ENCODE results near the gene ECE1. TPM values are rescaled to one million over a fixed set of nuclear protein-coding genes. Genes with fewer than 3 reads are reported as not detected.

Gene ECE1
- total and polyA plus RNA-seq, 4 donors = 12.1 to 155 (median 123) TPM

GRCh38 chr1:21320410-21321108 lies 30.3 kb upstream of the ECE1 start:
- no peak for DNase-seq
- WGBS, 2 donors = 30 to 41% methylated on average over 12 of the region's 12 CpGs

GRCh38 chr1:21319447-21320407 lies 29.5 kb upstream of the ECE1 start:
- DNase-seq = peak in 1 of 2 donors; percentile 68
- intact Hi-C loops (cut with DNase I) = no loop called here

More at GRCh38 chr1:21320410-21321108, 30.3 kb upstream of the ECE1 start:
- intact Hi-C loops (cut with DNase I) = no loop called here
- ATAC-seq (ENCODE audit: low FRiP score) = no peak
- Histone ChIP-seq H3K27ac (ENCODE audit: low read depth in 1 of 2, low read length in 2 of 2) (peak overlapping the region; percentile 61 to 84), H3K4me1 (ENCODE audit: control insufficient read depth in 1 of 2, insufficient read depth in 2 of 2, low read length in 2 of 2) (peaks cover 0 to 9% of the 10 kb centered on the region in 2 donors), H3K4me3 (ENCODE audit: low read length in 2 of 2) (no peak overlapping the region), H3K9me3 (ENCODE audit: control insufficient read depth, low read length) (no peaks in the 10 kb centered on the region), H3K27me3 (ENCODE audit: control insufficient read depth in 1 of 2, insufficient read depth in 2 of 2, low read length in 1 of 2) (no peaks in the 10 kb centered on the region), H3K36me3 (ENCODE audit: control insufficient read depth in 1 of 2, insufficient read depth in 2 of 2, low read length in 1 of 2) (no peaks in the 10 kb centered on the region)

DNA sequence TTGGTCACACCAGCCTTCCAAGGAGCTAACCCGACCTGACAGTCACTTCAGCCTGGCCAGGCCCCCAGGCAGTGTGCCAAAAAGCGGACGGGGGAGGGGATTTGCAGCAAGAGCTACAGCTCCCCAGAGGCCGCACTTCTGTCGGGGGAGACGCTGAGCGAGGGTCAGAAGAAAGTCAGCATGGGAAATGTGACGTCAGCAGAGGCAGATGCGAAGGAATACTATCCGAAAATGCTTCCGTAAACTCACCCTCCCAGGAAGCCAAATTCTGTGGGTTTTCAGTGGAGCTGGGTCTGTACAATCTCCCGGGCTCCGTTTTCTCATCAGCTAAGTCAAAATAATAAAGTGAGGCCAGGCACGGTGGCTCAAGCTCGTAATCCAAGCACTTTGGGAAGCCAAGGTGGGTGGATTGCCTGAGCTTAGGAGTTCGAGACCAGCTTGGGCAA lies 28.5 kb upstream of the ECE1 start:
- WGBS, 2 donors = 9 to 10% methylated on average over 16 of the region's 16 CpGs
- H3K27ac ChIP-seq (ENCODE audit: low read depth in 1 of 2, low read length in 2 of 2) = peak overlapping the region; percentile 84 to 95
- H3K27me3 ChIP-seq (ENCODE audit: control insufficient read depth in 1 of 2, insufficient read depth in 2 of 2, low read length in 1 of 2) = no peaks in the 10 kb centered on the region
- ATAC-seq (ENCODE audit: low FRiP score) (peak; percentile 66), DNase-seq (peak; percentile 94 to 98)
- H3K36me3 ChIP-seq (ENCODE audit: control insufficient read depth in 1 of 2, insufficient read depth in 2 of 2, low read length in 1 of 2) = no peaks in the 10 kb centered on the region
- H3K9me3 ChIP-seq (ENCODE audit: control insufficient read depth, low read length) = no peaks in the 10 kb centered on the region
- H3K4me1 ChIP-seq (ENCODE audit: control insufficient read depth in 1 of 2, insufficient read depth in 2 of 2, low read length in 2 of 2) = peaks cover 0 to 3% of the 10 kb centered on the region in 2 donors
- no peak overlapping the region for H3K4me3 ChIP-seq (ENCODE audit: low read length in 2 of 2)
- intact Hi-C loops (cut with DNase I) = no loop called here

More at GRCh38 chr1:21319447-21320407, 29.5 kb upstream of the ECE1 start:
- H3K36me3 ChIP-seq (ENCODE audit: control insufficient read depth in 1 of 2, insufficient read depth in 2 of 2, low read length in 1 of 2) = no peaks in the 10 kb centered on the region
- H3K9me3 ChIP-seq (ENCODE audit: control insufficient read depth, low read length) = no peaks in the 10 kb centered on the region
- peaks cover 0 to 6% of the 10 kb centered on the region in 2 donors for H3K4me1 ChIP-seq (ENCODE audit: control insufficient read depth in 1 of 2, insufficient read depth in 2 of 2, low read length in 2 of 2)
- 10 to 13% methylated on average over 24 of the region's 24 CpGs for WGBS, 2 donors
- H3K4me3 ChIP-seq (ENCODE audit: low read length in 2 of 2) = no peak overlapping the region
- ATAC-seq (ENCODE audit: low FRiP score) = peak; percentile 58
- H3K27ac ChIP-seq (ENCODE audit: low read depth in 1 of 2, low read length in 2 of 2) = peak overlapping the region; percentile 84 to 95
- no peaks in the 10 kb centered on the region for H3K27me3 ChIP-seq (ENCODE audit: control insufficient read depth in 1 of 2, insufficient read depth in 2 of 2, low read length in 1 of 2)

- peak overlapping the region; percentile 84 to 95 for H3K27ac ChIP-seq (ENCODE audit: low read depth in 1 of 2, low read length in 2 of 2)
- peaks cover 0 to 3% of the 10 kb centered on the region in 2 donors for H3K4me1 ChIP-seq (ENCODE audit: control insufficient read depth in 1 of 2, insufficient read depth in 2 of 2, low read length in 2 of 2)
- no peaks in the 10 kb centered on the region for H3K9me3 ChIP-seq (ENCODE audit: control insufficient read depth, low read length)
- no peak for ATAC-seq (ENCODE audit: low FRiP score)
- 70 to 74% methylated on average over 13 of the region's 13 CpGs for WGBS, 2 donors
- DNase-seq = no peak
- H3K36me3 ChIP-seq (ENCODE audit: control insufficient read depth in 1 of 2, insufficient read depth in 2 of 2, low read length in 1 of 2) = no peaks in the 10 kb centered on the region
- H3K27me3 ChIP-seq (ENCODE audit: control insufficient read depth in 1 of 2, insufficient read depth in 2 of 2, low read length in 1 of 2) = no peaks in the 10 kb centered on the region
- intact Hi-C loops (cut with DNase I) = no loop called here
- H3K4me3 ChIP-seq (ENCODE audit: low read length in 2 of 2) = no peak overlapping the region
These were observed 27.9 kb upstream of the ECE1 start for GRCh38 chr1:21318057-21318713.

- Histone ChIP-seq H3K27me3 (ENCODE audit: control insufficient read depth in 1 of 2, insufficient read depth in 2 of 2, low read length in 1 of 2) (no peaks in the 10 kb centered on the region), H3K27ac (ENCODE audit: low read depth in 1 of 2, low read length in 2 of 2) (peak overlapping the region; percentile 84 to 95), H3K36me3 (ENCODE audit: control insufficient read depth in 1 of 2, insufficient read depth in 2 of 2, low read length in 1 of 2) (no peaks in the 10 kb centered on the region), H3K4me1 (ENCODE audit: control insufficient read depth in 1 of 2, insufficient read depth in 2 of 2, low read length in 2 of 2) (peaks cover 0 to 3% of the 10 kb centered on the region in 2 donors), H3K9me3 (ENCODE audit: control insufficient read depth, low read length) (no peaks in the 10 kb centered on the region), H3K4me3 (ENCODE audit: low read length in 2 of 2) (no peak overlapping the region)
- ATAC-seq (ENCODE audit: low FRiP score) (no peak), DNase-seq (no peak)
- intact Hi-C loops (cut with DNase I) = no loop called here
- 55 to 58% methylated on average over 9 of the region's 9 CpGs for WGBS, 2 donors
These were observed 27.4 kb upstream of the ECE1 start for GRCh38 chr1:21317690-21318043.

DNA sequence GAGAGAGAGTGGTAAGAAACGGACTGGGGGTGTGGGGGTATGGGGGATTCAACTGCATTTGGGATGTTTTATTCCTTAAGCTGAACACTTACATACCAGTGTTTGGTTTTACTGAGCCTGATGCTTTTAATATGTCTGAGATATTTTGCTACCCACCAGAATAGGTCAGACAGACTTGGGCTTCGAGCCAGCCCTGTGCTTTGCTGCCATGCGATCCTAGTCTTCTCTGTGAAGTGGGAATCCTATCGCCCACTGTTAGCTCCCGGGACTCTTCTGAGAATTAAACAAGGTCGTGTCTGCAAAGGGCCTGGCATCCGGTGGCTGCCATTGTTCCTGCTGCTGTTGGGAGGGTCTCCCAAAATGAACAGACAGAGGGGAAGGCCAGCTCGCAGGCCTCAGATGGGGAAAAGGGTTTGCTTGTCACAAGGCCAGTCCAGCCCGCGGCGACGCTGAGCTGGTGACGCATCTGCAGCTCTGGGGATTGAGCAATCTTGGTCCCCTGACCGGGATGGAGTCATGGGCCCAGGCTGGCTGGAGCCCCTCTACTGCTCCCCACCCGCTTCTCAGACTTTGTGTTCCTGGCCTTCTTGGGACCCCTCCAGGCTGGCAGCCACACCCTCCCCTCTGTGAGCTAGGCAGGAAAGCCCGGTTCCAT lies 26.9 kb upstream of the ECE1 start:
- peak; percentile 85 for ATAC-seq (ENCODE audit: low FRiP score)
- H3K9me3 ChIP-seq (ENCODE audit: control insufficient read depth, low read length) = no peaks in the 10 kb centered on the region
- H3K27me3 ChIP-seq (ENCODE audit: control insufficient read depth in 1 of 2, insufficient read depth in 2 of 2, low read length in 1 of 2) = no peaks in the 10 kb centered on the region
- H3K4me1 ChIP-seq (ENCODE audit: control insufficient read depth in 1 of 2, insufficient read depth in 2 of 2, low read length in 2 of 2) = peaks cover 0 to 3% of the 10 kb centered on the region in 2 donors
- no peaks in the 10 kb centered on the region for H3K36me3 ChIP-seq (ENCODE audit: control insufficient read depth in 1 of 2, insufficient read depth in 2 of 2, low read length in 1 of 2)
- H3K27ac ChIP-seq (ENCODE audit: low read depth in 1 of 2, low read length in 2 of 2) = peak overlapping the region; percentile 84 to 95
- no peak overlapping the region for H3K4me3 ChIP-seq (ENCODE audit: low read length in 2 of 2)
- 3 to 8% methylated on average over 16 of the region's 16 CpGs for WGBS, 2 donors
- intact Hi-C loops (cut with DNase I) = no loop called here
- DNase-seq = peak; percentile 93 to 96

- H3K27ac ChIP-seq (ENCODE audit: low read depth in 1 of 2, low read length in 2 of 2) = peak overlapping the region in 1 of 2 donors; percentile 43
- intact Hi-C loops (cut with DNase I) = no loop called here
- WGBS, 2 donors = 86 to 91% methylated on average over 2 of the region's 2 CpGs
- ATAC-seq (ENCODE audit: low FRiP score) (no peak), DNase-seq (no peak)
- H3K9me3 ChIP-seq (ENCODE audit: control insufficient read depth, low read length) = no peaks in the 10 kb centered on the region
- no peaks in the 10 kb centered on the region for H3K27me3 ChIP-seq (ENCODE audit: control insufficient read depth in 1 of 2, insufficient read depth in 2 of 2, low read length in 1 of 2)
- no peaks in the 10 kb centered on the region for H3K36me3 ChIP-seq (ENCODE audit: control insufficient read depth in 1 of 2, insufficient read depth in 2 of 2, low read length in 1 of 2)
- no peak overlapping the region for H3K4me3 ChIP-seq (ENCODE audit: low read length in 2 of 2)
- H3K4me1 ChIP-seq (ENCODE audit: control insufficient read depth in 1 of 2, insufficient read depth in 2 of 2, low read length in 2 of 2) = peaks cover 0 to 3% of the 10 kb centered on the region in 2 donors
These were observed 24.6 kb upstream of the ECE1 start for GRCh38 chr1:21314743-21315396.
